ENCODE measurements around the gene ZEB1. TPM values are rescaled to one million over a fixed set of nuclear protein-coding genes. Genes with fewer than 3 reads are reported as not detected.

ZEB1 gene
- total and polyA plus RNA-seq, 10 of the 15 experiments (the other 5 are each of a cell fraction or from before 2014, with no cell fraction given), result 10.4 to 35.6 (median 24.5) TPM

GRCh38 chr10:31368724-31369123 is 49.7 kb downstream of the ZEB1 start:
- H3K9ac ChIP-seq (ENCODE audit: control insufficient read depth, insufficient read depth, low read length), result no peak overlapping the region
- H3K79me2 ChIP-seq (ENCODE audit: control insufficient read depth, insufficient read depth, low read length), result peaks cover 64% of the 10 kb centered on the region
- no peak overlapping the region for H3K4me3 ChIP-seq
- no TSS peak for BruUV-seq (replicated peaks)
- TF ChIP-seq PKNOX1 (IDR thresholded peaks at IDR 0.05) (peak; percentile 16; the same call in 1 of the 2 replicates), SIN3A (IDR thresholded peaks at IDR 0.05; ENCODE audit: low read depth, low read length) (no peak)
- peaks cover 5% of the 10 kb centered on the region for H3K9me3 ChIP-seq (replicated peaks; ENCODE audit: control insufficient read depth, insufficient read depth, low read length)
- ChIA-PET SMC1A (ENCODE audit: uncharacterized antibody, unreplicated experiment) (interaction anchor here (1.0 kb wide), 2 partner anchors 9 to 32 kb away, joined by 4 to 6 read pairs; no protein-coding TSS in a partner anchor), POLR2A (no interaction called here), CTCF (interaction anchor here (1.4 kb wide), 1 partner anchor 11 kb away, joined by 4 read pairs; no protein-coding TSS in a partner anchor), RAD21 (ENCODE audit: unreplicated experiment) (no interaction called here)
- no peaks in the 10 kb centered on the region; the same call in 1 of the 2 replicates for H3K4me1 ChIP-seq (ENCODE audit: control insufficient read depth, insufficient read depth, low read length)
- DNase-seq (ENCODE audit: low read depth, low spot score) (no peak), FAIRE-seq (no peak), ATAC-seq (no peak; the same call in 2 of the 3 replicates)
- no peak overlapping the region for H3K4me2 ChIP-seq (ENCODE audit: control insufficient read depth, insufficient read depth)
- H4K20me1 ChIP-seq (ENCODE audit: control insufficient read depth, insufficient read depth), result no peaks in the 10 kb centered on the region
- H3K27ac ChIP-seq (ENCODE audit: control insufficient read depth, insufficient read depth), result no peak overlapping the region
- H2AFZ ChIP-seq (ENCODE audit: control insufficient read depth, low read depth, low read length), result no peak overlapping the region
- in situ Hi-C loops (cut with MboI), result no loop called here
- H3K27me3 ChIP-seq (replicated peaks in 1 of 2; ENCODE audit: control insufficient read depth in 2 of 2, insufficient read depth in 2 of 2, low read length in 1 of 2), result no peaks in the 10 kb centered on the region
- no peaks in the 10 kb centered on the region; a peak in 2 of 4 replicates for H3K36me3 ChIP-seq (ENCODE audit: control insufficient read depth in 2 of 2, insufficient read depth in 2 of 2, low read length in 1 of 2)
- intact Hi-C loops (cut with micrococcal nuclease; ENCODE audit: unreplicated experiment), result no loop called here

- POLR2A ChIA-PET, result no interaction called here
These were observed 53.4 kb downstream of the ZEB1 start for GRCh38 chr10:31372439-31372838.

More at GRCh38 chr10:31372439-31372838, 53.4 kb downstream of the ZEB1 start:
- Histone ChIP-seq H3K27ac (ENCODE audit: control insufficient read depth, insufficient read depth) (no peak overlapping the region), H4K20me1 (ENCODE audit: control insufficient read depth, insufficient read depth) (no peaks in the 10 kb centered on the region), H3K27me3 (replicated peaks in 1 of 2; ENCODE audit: control insufficient read depth in 2 of 2, insufficient read depth in 2 of 2, low read length in 1 of 2) (no peaks in the 10 kb centered on the region), H2AFZ (ENCODE audit: control insufficient read depth, low read depth, low read length) (no peak overlapping the region), H3K4me1 (ENCODE audit: control insufficient read depth, insufficient read depth, low read length) (no peaks in the 10 kb centered on the region; the same call in 1 of the 2 replicates), H3K4me2 (ENCODE audit: control insufficient read depth, insufficient read depth) (no peak overlapping the region; the same call in 1 of the 2 replicates), H3K79me2 (ENCODE audit: control insufficient read depth, insufficient read depth, low read length) (peaks cover 85% of the 10 kb centered on the region), H3K36me3 (ENCODE audit: control insufficient read depth in 2 of 2, insufficient read depth in 2 of 2, low read length in 1 of 2) (no peaks in the 10 kb centered on the region), H3K9ac (ENCODE audit: control insufficient read depth, insufficient read depth, low read length) (no peak overlapping the region), H3K9me3 (replicated peaks; ENCODE audit: control insufficient read depth, insufficient read depth, low read length) (peaks cover 5% of the 10 kb centered on the region), H3K4me3 (no peak overlapping the region)
- in situ Hi-C loops (cut with MboI), result no loop called here
- TF ChIP-seq ZNF217 (IDR thresholded peaks at IDR 0.05) (no peak), ETV6 (conservative IDR thresholded peaks at IDR 0.05 in 1 of 2, IDR thresholded peaks at IDR 0.05 in 1 of 2; ENCODE audit: borderline replicate concordance in 1 of 2, low read depth in 1 of 2) (no peak)
- intact Hi-C loops (cut with micrococcal nuclease; ENCODE audit: unreplicated experiment), result no loop called here
- no peak for FAIRE-seq
- RAD21 ChIA-PET (ENCODE audit: unreplicated experiment), result interaction anchor here (1.2 to 1.8 kb wide), 3 partner anchors 11 to 16 kb away, joined by 3 to 11 read pairs (median 3); no protein-coding TSS in a partner anchor
- DNase-seq (ENCODE audit: low read depth, low spot score), result no peak
- SMC1A ChIA-PET (ENCODE audit: uncharacterized antibody, unreplicated experiment), result interaction anchor here (0.6 to 1.9 kb wide), 8 partner anchors 8 to 994 kb away, joined by 3 to 7 read pairs (median 4); no protein-coding TSS in a partner anchor
- no TSS peak for BruUV-seq (replicated peaks)
- ATAC-seq, result no peak
- WGBS (ENCODE audit: insufficient coverage, insufficient replicate concordance, low lambda C conversion rate, missing lambda C conversion rate), result 100% methylated on average over 3 of the region's 3 CpGs
- CTCF ChIA-PET, result interaction anchor here (0.9 to 1.5 kb wide), 2 partner anchors 9 to 13 kb away, joined by 3 to 5 read pairs; no protein-coding TSS in a partner anchor
